Endothelial cell (in vitro differentiated cells): ENCODE measurements around the gene RGPD6. TPM values are rescaled to one million over a fixed set of nuclear protein-coding genes. Genes with fewer than 3 reads are reported as not detected.
"Not testable (repeated sequence)": the region's sequence is repeated elsewhere in the genome, so short reads cannot be mapped to it uniquely, and the experiment has no call there.

Source experiments
- DNase-seq: peaks from one replicate; pipeline ENCODE4 v3.0.0; 2021; ENCODE audit warnings: low spot score
- H3K27ac Mint-ChIP-seq: one replicate; pipeline ENCODE4 v1.8.0; 2021; ENCODE audit warnings: mixed read lengths, inconsistent platforms; ENCODE audit not compliant: unreplicated experiment
- H3K27me3 Mint-ChIP-seq: one replicate; pipeline ENCODE4 v1.8.0; 2021; ENCODE audit warnings: mild to moderate bottlenecking, moderate library complexity, mixed read lengths, inconsistent platforms; ENCODE audit not compliant: unreplicated experiment
- H3K36me3 Mint-ChIP-seq: one replicate; pipeline ENCODE4 v1.8.0; 2021; ENCODE audit warnings: mild to moderate bottlenecking, low read depth, mixed read lengths, inconsistent platforms; ENCODE audit not compliant: unreplicated experiment
- H3K4me1 Mint-ChIP-seq: one replicate; pipeline ENCODE4 v1.8.0; 2021; ENCODE audit warnings: mild to moderate bottlenecking, mixed read lengths, inconsistent platforms; ENCODE audit not compliant: unreplicated experiment
- H3K4me3 Mint-ChIP-seq: one replicate; pipeline ENCODE4 v1.8.0; 2021; ENCODE audit warnings: mild to moderate bottlenecking, mixed read lengths, inconsistent platforms; ENCODE audit not compliant: unreplicated experiment
- H3K9me3 Mint-ChIP-seq: one replicate; pipeline ENCODE4 v1.8.0; 2021; ENCODE audit warnings: mixed read lengths, inconsistent platforms; ENCODE audit not compliant: unreplicated experiment
- long read RNA-seq: library from polyadenylated mRNA; unstranded; transcript quantifications from one replicate; pipeline ENCODE4 v2.0.0, GENCODE V29; 2020; ENCODE audit not compliant: unreplicated experiment
- total RNA-seq: library from RNA; stranded (reverse); fragmentation: NEBNext Ultra II Directional; extraction: Animal tissue kit (Norgen Biotek cat#: 25700); gene quantifications from one replicate; pipeline ENCODE4 v1.2.1, GENCODE V29; 2021; ENCODE audit not compliant: unreplicated experiment

Gene RGPD6
- 26.3 TPM for total RNA-seq
- long read RNA-seq: 0 reads

GRCh38 chr2:110576763-110577416 is at the start of gene RGPD6:
TSS of gene RGPD6 (minus strand) at chr2:110577222. CDS start at chr2:110577024, 198 bp downstream.
- not testable (repeated sequence) for DNase-seq, H3K4me3 Mint-ChIP-seq, H3K27ac Mint-ChIP-seq, H3K4me1 Mint-ChIP-seq, H3K9me3 Mint-ChIP-seq, H3K36me3 Mint-ChIP-seq, H3K27me3 Mint-ChIP-seq

- not testable (repeated sequence) for H3K4me1 Mint-ChIP-seq, H3K27ac Mint-ChIP-seq, H3K4me3 Mint-ChIP-seq, H3K9me3 Mint-ChIP-seq, DNase-seq, H3K36me3 Mint-ChIP-seq, H3K27me3 Mint-ChIP-seq
Measured at GRCh38 chr2:110619326-110619939, 42.4 kb upstream of the RGPD6 start.

DNA sequence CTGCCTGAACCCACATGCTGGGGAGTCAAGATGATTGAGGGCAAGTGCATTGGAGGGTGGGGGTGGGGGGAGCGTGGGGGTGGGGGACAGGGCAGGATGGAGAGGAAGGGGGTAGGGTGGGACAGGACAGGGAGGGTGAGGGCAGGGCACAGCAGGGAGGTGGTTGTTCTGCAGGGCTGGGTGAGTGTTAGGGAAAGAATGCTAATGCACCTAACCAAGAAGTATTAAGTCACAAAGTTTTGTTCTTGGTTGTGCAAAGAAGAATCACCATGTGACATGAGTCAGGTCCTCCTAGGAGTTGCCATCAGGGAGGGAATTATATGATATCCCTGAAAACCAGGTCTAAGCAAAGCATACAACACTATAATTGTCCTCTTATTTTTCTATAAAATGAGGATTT is 36.9 kb upstream of the RGPD6 start:
- H3K4me3 Mint-ChIP-seq, H3K4me1 Mint-ChIP-seq, DNase-seq, H3K36me3 Mint-ChIP-seq, H3K9me3 Mint-ChIP-seq, H3K27me3 Mint-ChIP-seq, H3K27ac Mint-ChIP-seq: not testable (repeated sequence)

- H3K4me3 Mint-ChIP-seq, H3K36me3 Mint-ChIP-seq, H3K27me3 Mint-ChIP-seq, H3K4me1 Mint-ChIP-seq, H3K27ac Mint-ChIP-seq, H3K9me3 Mint-ChIP-seq: not testable (repeated sequence)
- DNase-seq: peak; percentile 5
Measured at GRCh38 chr2:110610613-110611250, 33.7 kb upstream of the RGPD6 start.

DNA sequence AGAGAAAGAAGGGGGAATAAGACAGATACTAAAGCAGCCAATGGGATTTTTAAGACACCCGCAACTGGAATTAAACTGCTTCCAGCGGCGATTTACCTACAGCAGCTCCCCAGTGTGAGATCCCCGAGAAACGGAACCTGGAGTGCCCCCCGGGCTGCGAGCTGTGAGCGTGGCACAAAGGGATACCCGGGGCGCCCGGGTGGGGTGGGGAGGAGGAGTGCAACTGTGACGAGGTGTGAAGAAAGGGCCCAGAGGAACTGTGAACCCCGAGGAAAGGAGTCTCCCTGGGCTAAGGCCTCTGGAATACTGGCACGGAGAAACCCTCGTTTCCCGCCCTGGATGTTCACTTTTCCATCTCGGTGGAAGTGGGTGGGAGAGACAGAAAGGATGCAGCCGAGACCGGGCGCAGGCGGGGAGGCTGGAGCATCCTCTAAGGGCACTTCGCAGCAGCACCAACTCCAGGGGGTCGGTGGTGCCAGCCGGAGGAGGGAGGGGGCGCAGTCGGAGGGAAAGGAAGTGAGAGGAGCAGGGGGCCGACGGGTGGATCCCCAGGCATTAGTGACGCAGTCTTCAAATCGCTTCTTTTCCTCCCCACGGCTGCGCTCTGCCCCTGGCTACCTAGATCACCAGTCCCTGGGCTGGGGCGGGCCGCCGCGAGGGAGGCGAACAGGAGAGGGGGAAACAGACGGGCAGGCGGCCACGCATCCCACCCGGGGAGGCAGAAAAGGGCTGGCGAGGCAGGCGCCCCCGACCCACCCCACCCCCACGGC is 33.0 kb upstream of the RGPD6 start:
- H3K27me3 Mint-ChIP-seq, H3K27ac Mint-ChIP-seq, DNase-seq, H3K36me3 Mint-ChIP-seq, H3K9me3 Mint-ChIP-seq, H3K4me1 Mint-ChIP-seq, H3K4me3 Mint-ChIP-seq: not testable (repeated sequence)

- DNase-seq, H3K36me3 Mint-ChIP-seq, H3K27me3 Mint-ChIP-seq: not testable (repeated sequence)
Measured at GRCh38 chr2:110608788-110609502, 31.9 kb upstream of the RGPD6 start.

DNA sequence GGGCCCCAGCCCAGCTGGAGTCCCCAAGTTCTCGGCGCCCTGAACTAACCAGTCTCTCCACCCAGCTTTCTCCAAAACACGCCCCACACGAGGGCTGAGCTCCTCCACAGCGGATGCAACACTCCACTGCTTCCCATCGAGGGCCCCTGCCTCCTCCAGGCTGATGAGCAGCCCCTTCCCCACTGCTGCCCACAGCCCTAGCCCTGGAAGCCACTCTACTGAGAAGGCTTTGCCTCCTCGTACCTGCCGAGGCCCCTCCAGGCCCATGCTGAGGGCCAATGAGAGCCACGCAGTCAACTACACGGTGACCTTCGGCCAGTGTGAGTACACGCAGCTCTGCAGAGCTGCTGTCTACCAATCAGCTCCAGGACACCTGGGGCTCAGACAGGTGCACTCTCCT is 28.0 kb upstream of the RGPD6 start:
- H3K4me1 Mint-ChIP-seq, H3K27ac Mint-ChIP-seq, H3K4me3 Mint-ChIP-seq, H3K36me3 Mint-ChIP-seq, DNase-seq, H3K9me3 Mint-ChIP-seq, H3K27me3 Mint-ChIP-seq: not testable (repeated sequence)

More at GRCh38 chr2:110608788-110609502, 31.9 kb upstream of the RGPD6 start:
- H3K4me1 Mint-ChIP-seq, H3K9me3 Mint-ChIP-seq, H3K27ac Mint-ChIP-seq, H3K4me3 Mint-ChIP-seq: not testable (repeated sequence)

DNA sequence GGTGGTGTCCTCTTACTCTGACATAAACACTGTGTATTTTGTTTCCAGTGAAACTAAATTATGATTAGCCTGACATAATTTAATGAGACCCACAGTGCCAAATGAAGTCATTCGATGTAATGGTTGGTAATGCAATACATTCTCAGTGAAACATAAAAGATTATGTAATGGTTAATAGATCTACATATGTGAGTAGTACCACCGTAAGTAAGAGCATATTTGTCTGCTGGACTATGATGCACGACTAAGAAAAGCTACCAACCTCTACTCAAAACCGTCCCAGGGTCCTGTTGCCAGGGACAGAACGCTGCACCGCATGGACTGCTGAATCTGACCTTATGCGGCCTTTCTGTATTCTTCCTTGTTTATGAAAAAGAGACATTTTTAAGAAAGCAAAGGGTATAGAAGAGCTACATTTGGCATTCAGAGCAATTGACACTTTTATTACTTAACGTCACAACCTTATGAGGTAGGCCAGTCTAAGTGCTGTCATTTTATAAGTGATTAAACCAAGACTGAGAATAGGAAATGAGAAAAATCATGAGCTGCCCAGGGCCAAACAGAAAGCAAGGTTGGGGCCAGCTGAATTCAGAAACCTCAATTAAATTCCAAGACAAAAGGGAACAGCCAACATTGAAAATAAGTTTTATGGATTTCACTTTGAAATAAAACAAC is 27.0 kb upstream of the RGPD6 start:
- not testable (repeated sequence) for H3K27me3 Mint-ChIP-seq, DNase-seq, H3K9me3 Mint-ChIP-seq, H3K27ac Mint-ChIP-seq, H3K4me1 Mint-ChIP-seq, H3K4me3 Mint-ChIP-seq, H3K36me3 Mint-ChIP-seq

DNA sequence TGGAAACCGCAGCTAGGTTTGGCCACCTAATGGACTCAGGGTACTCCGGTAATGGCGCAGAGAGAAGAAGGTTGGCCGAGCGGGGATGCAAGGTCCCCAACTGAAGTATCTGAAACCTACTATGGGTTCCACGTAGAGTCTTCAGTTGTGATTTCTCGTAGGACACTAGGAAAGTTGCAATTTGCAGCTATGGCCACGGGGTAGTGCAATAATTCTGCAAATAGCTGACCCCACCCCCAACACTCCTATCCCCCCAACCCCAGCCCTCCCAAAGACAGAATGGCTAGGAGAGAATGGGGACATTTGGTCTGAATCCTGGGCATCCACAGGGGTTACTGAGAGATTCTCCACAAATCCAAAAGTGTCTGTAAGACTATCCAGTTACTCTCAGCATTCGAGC is 25.1 kb upstream of the RGPD6 start:
- H3K9me3 Mint-ChIP-seq, H3K4me3 Mint-ChIP-seq, H3K27ac Mint-ChIP-seq, H3K4me1 Mint-ChIP-seq, H3K27me3 Mint-ChIP-seq, H3K36me3 Mint-ChIP-seq, DNase-seq: not testable (repeated sequence)

- H3K36me3 Mint-ChIP-seq, H3K27me3 Mint-ChIP-seq, H3K4me1 Mint-ChIP-seq, H3K27ac Mint-ChIP-seq, DNase-seq, H3K4me3 Mint-ChIP-seq, H3K9me3 Mint-ChIP-seq: not testable (repeated sequence)
Measured at GRCh38 chr2:110591973-110592372, 15.0 kb upstream of the RGPD6 start.
